Measurements from ENCODE around the gene PRDM15. TPM values are rescaled to one million over a fixed set of nuclear protein-coding genes. Genes with fewer than 3 reads are reported as not detected.

The PRDM15 gene
- total RNA-seq, 2 experiments from 2014 or later = 10.4 to 12.0 TPM

GRCh38 chr21:41776778-41777177 lies 102.4 kb downstream of the PRDM15 start:
- no peak for TF ChIP-seq CTCF (IDR thresholded peaks at IDR 0.05)
- POLR2A ChIA-PET = no interaction called here
- no peaks in the 10 kb centered on the region for H3K36me3 Mint-ChIP-seq (ENCODE audit: low read depth)
- ATAC-seq (ENCODE audit: poor library complexity) (no peak), DNase-seq (no peak)
- no peak overlapping the region for H3K27ac Mint-ChIP-seq
- no peak overlapping the region for H3K4me3 ChIP-seq (ENCODE audit: low read length)
- H3K9me3 Mint-ChIP-seq = no peaks in the 10 kb centered on the region
- peaks cover 87% of the 10 kb centered on the region for H3K27me3 Mint-ChIP-seq
- intact Hi-C loops (cut with DNase I, micrococcal nuclease) = no loop called here
- CTCF ChIA-PET = no interaction called here
- H3K4me1 Mint-ChIP-seq (ENCODE audit: low read depth) = peaks cover 11% of the 10 kb centered on the region
- peaks cover 47 to 69% of the 10 kb centered on the region in 2 experiments for H3K27me3 ChIP-seq (ENCODE audit: control insufficient read depth in 1 of 2, insufficient read depth in 2 of 2, low read length in 2 of 2)
- peaks cover 0 to 3% of the 10 kb centered on the region in 2 experiments for H3K9me3 ChIP-seq (ENCODE audit: control insufficient read depth in 1 of 2, insufficient read depth in 1 of 2, low read length in 2 of 2)
- H3K4me1 ChIP-seq (ENCODE audit: insufficient read depth, low read length) = no peaks in the 10 kb centered on the region
- H3K27ac ChIP-seq (ENCODE audit: low read depth in 1 of 2, low read length in 2 of 2) = no peak overlapping the region
- no peak overlapping the region for H3K4me3 Mint-ChIP-seq
- no peaks in the 10 kb centered on the region for H3K36me3 ChIP-seq (ENCODE audit: insufficient read depth, low read length)

- Mint-ChIP-seq H3K4me3 (no peak overlapping the region), H3K27me3 (peaks cover 86% of the 10 kb centered on the region), H3K36me3 (ENCODE audit: low read depth) (no peaks in the 10 kb centered on the region), H3K9me3 (no peaks in the 10 kb centered on the region), H3K4me1 (ENCODE audit: low read depth) (peaks cover 11% of the 10 kb centered on the region), H3K27ac (no peak overlapping the region)
- ChIA-PET CTCF (no interaction called here), POLR2A (no interaction called here)
- ATAC-seq (ENCODE audit: poor library complexity) (no peak), DNase-seq (no peak)
- Histone ChIP-seq H3K9me3 (ENCODE audit: control insufficient read depth in 1 of 2, insufficient read depth in 1 of 2, low read length in 2 of 2) (peaks cover 0 to 3% of the 10 kb centered on the region in 2 experiments), H3K36me3 (ENCODE audit: insufficient read depth, low read length) (no peaks in the 10 kb centered on the region), H3K4me3 (ENCODE audit: low read length) (no peak overlapping the region), H3K4me1 (ENCODE audit: insufficient read depth, low read length) (no peaks in the 10 kb centered on the region), H3K27me3 (ENCODE audit: control insufficient read depth in 1 of 2, insufficient read depth in 2 of 2, low read length in 2 of 2) (peaks cover 47 to 56% of the 10 kb centered on the region in 2 experiments), H3K27ac (ENCODE audit: low read depth in 1 of 2, low read length in 2 of 2) (no peak overlapping the region)
- intact Hi-C loops (cut with DNase I, micrococcal nuclease) = no loop called here
- no peak for TF ChIP-seq CTCF (IDR thresholded peaks at IDR 0.05)
Measured at GRCh38 chr21:41775149-41775472, 104.0 kb downstream of the PRDM15 start.

GRCh38 chr21:41774467-41775148 lies 104.5 kb downstream of the PRDM15 start:
- no peak overlapping the region for H3K27ac Mint-ChIP-seq
- ChIA-PET POLR2A (no interaction called here), CTCF (no interaction called here)
- TF ChIP-seq CTCF (IDR thresholded peaks at IDR 0.05) = no peak
- ATAC-seq (ENCODE audit: poor library complexity) = no peak
- H3K27me3 Mint-ChIP-seq = peaks cover 87% of the 10 kb centered on the region
- Histone ChIP-seq H3K27ac (ENCODE audit: low read depth in 1 of 2, low read length in 2 of 2) (no peak overlapping the region), H3K4me1 (ENCODE audit: insufficient read depth, low read length) (no peaks in the 10 kb centered on the region), H3K27me3 (ENCODE audit: control insufficient read depth in 1 of 2, insufficient read depth in 2 of 2, low read length in 2 of 2) (peaks cover 42 to 51% of the 10 kb centered on the region in 2 experiments), H3K4me3 (ENCODE audit: low read length) (no peak overlapping the region), H3K9me3 (ENCODE audit: control insufficient read depth in 1 of 2, insufficient read depth in 1 of 2, low read length in 2 of 2) (peaks cover 0 to 3% of the 10 kb centered on the region in 2 experiments), H3K36me3 (ENCODE audit: insufficient read depth, low read length) (no peaks in the 10 kb centered on the region)
- no peaks in the 10 kb centered on the region for H3K9me3 Mint-ChIP-seq
- H3K36me3 Mint-ChIP-seq (ENCODE audit: low read depth) = no peaks in the 10 kb centered on the region
- no peak for DNase-seq
- peaks cover 10% of the 10 kb centered on the region for H3K4me1 Mint-ChIP-seq (ENCODE audit: low read depth)
- intact Hi-C loops (cut with DNase I, micrococcal nuclease) = no loop called here
- H3K4me3 Mint-ChIP-seq = no peak overlapping the region
